K562 (cell line): ENCODE results near the gene BSN. TPM values are rescaled to one million over a fixed set of nuclear protein-coding genes. Genes with fewer than 3 reads are reported as not detected.

Experiments
- ATAC-seq: fragments of 200-7000 bp; cut with Tn5 transposase; 3 replicates; pipeline ENCODE4 v1.9.1; 2020; ENCODE audit warnings: moderate library complexity
- BruUV-seq: library from RNA; stranded (reverse); fragments of 400-500 nt; replicated peaks from 2 replicates; lab custom pipeline; 2021; lab: Mats Ljungman, UMichigan
- CTCF ChIA-PET: fragments of 300-600 bp; formaldehyde crosslinking; extraction: SDS; loops from one replicate; lab custom pipeline; 2021; ENCODE audit warnings: low intra/inter-chr PET ratio; lab: Yijun Ruan, JAX
- POLR2A ChIA-PET: fragments of 300-600, 350-650 bp; sonication (Branson Sonifier 250); formaldehyde crosslinking; extraction: SDS; loops from one replicate; lab custom pipeline; 2021; ENCODE audit warnings: antibody characterized with exemption, inconsistent platforms; lab: Yijun Ruan, JAX
- DNase-seq, 4 experiments: peaks; one replicate each; pipeline versions ENCODE4 v3.0.0 to v3.0.0-alpha.2; 2011 to 2018; ENCODE audit warnings: low spot score in 3 of 4, mixed read lengths in 3 of 4; ENCODE audit errors: extremely low read depth in 1 of 4
- FAIRE-seq: peaks from 2 replicates; lab custom pipeline; 2011; peaks lifted over from hg19 to GRCh38; lab: Jason Lieb, UNC
- H2AFZ ChIP-seq: 2 replicates; pipeline ENCODE4 v1.6.0; 2011; ENCODE audit warnings: low read depth, low read length, control low read depth, inconsistent platforms
- H3K27ac ChIP-seq: fragments of 200-600 bp; 3 replicates; pipeline ENCODE4 v1.8.0; 2011; ENCODE audit warnings: low read depth, mild to moderate bottlenecking, control low read depth, inconsistent platforms, low read length, moderate library complexity, mixed read lengths; ENCODE audit errors: extremely low read depth
- H3K27me3 ChIP-seq, 2 experiments: fragments of 300-600 bp in 1 of 2; 2 replicates in 1 of 2; 3 replicates in 1 of 2; pipeline versions ENCODE4 v1.6.0 to v1.8.0; 2011; ENCODE audit warnings: inconsistent platforms in 2 of 2, low read length in 2 of 2, mild to moderate bottlenecking in 1 of 2, mixed read lengths in 1 of 2, moderate library complexity in 1 of 2; ENCODE audit not compliant: control insufficient read depth in 2 of 2, insufficient read depth in 2 of 2
- H3K36me3 ChIP-seq: fragments of 300-600 bp; 3 replicates; pipeline ENCODE4 v1.8.0; 2011; ENCODE audit warnings: mild to moderate bottlenecking, low read length, inconsistent platforms; ENCODE audit not compliant: control insufficient read depth, insufficient read depth
- H3K4me1 ChIP-seq, 2 experiments: fragments of 200-600 bp in 1 of 2; replicated peaks in 1 of 2; 2 replicates in 1 of 2; 3 replicates in 1 of 2; pipeline versions ENCODE4 v1.5.1 to v1.8.0; 2011; ENCODE audit warnings: inconsistent platforms in 2 of 2, low read length in 2 of 2, mild to moderate bottlenecking in 1 of 2, mixed read lengths in 1 of 2, moderate library complexity in 1 of 2; ENCODE audit not compliant: control insufficient read depth in 2 of 2, insufficient read depth in 2 of 2
- H3K4me2 ChIP-seq: 2 replicates; pipeline ENCODE4 v1.6.1; 2011; ENCODE audit warnings: low read length, control low read depth, inconsistent platforms, mixed read lengths; ENCODE audit not compliant: insufficient read depth
- H3K4me3 ChIP-seq: fragments of 200-600 bp; sonication (generic), shearing (Covaris generic); 2 replicates; pipeline ENCODE4 v1.5.1; 2016; ENCODE audit warnings: control low read depth, inconsistent platforms
- H3K79me2 ChIP-seq: fragments of 200-600 bp; 3 replicates; pipeline ENCODE4 v1.8.0; 2011; ENCODE audit warnings: low read length, inconsistent platforms; ENCODE audit not compliant: control insufficient read depth, insufficient read depth
- H3K9ac ChIP-seq, 2 experiments: 2 replicates each; pipeline versions ENCODE4 v1.6.0 to v1.6.1; 2011; ENCODE audit warnings: low read depth in 2 of 2, low read length in 2 of 2, control low read depth in 1 of 2, inconsistent platforms in 1 of 2, mild to moderate bottlenecking in 1 of 2, mixed read lengths in 1 of 2; ENCODE audit not compliant: insufficient read depth in 1 of 2
- H3K9me1 ChIP-seq: one replicate; pipeline ENCODE4 v1.6.0; 2011; ENCODE audit warnings: inconsistent platforms, mild to moderate bottlenecking, low read length, moderate library complexity; ENCODE audit not compliant: control insufficient read depth, insufficient read depth
- H3K9me3 ChIP-seq: replicated peaks from 2 replicates; pipeline ENCODE4 v1.5.1; 2011; ENCODE audit warnings: low read depth, low read length, inconsistent platforms; ENCODE audit not compliant: control insufficient read depth, insufficient read depth
- H4K20me1 ChIP-seq: replicated peaks from 2 replicates; pipeline ENCODE4 v1.6.1; 2011; ENCODE audit warnings: low read length, inconsistent platforms, mixed read lengths; ENCODE audit not compliant: control insufficient read depth, insufficient read depth
- ARID3A ChIP-seq: IDR thresholded peaks from 2 replicates; pipeline ENCODE4 v1.6.1; 2012; ENCODE audit warnings: low read depth, low read length, improper control_type of control experiment, borderline replicate concordance
- HDAC6 ChIP-seq: IDR thresholded peaks from 2 replicates; pipeline ENCODE4 v1.6.1; 2012; ENCODE audit warnings: low read depth, mild to moderate bottlenecking, control low read depth, inconsistent platforms, low read length, moderate library complexity
- MTA2 ChIP-seq: fragments of 450-650 bp; IDR thresholded peaks from 2 replicates; pipeline ENCODE4 v1.6.1; 2016; ENCODE audit warnings: low read depth
- NELFE ChIP-seq: IDR thresholded peaks from 2 replicates; pipeline ENCODE4 v1.6.1; 2011; ENCODE audit warnings: mild to moderate bottlenecking; ENCODE audit not compliant: insufficient read depth, insufficient read length
- POLR2AphosphoS5 ChIP-seq: IDR thresholded peaks from 2 replicates; pipeline ENCODE4 v1.6.1; 2011; ENCODE audit warnings: mild to moderate bottlenecking, low read depth, low read length, moderate library complexity; ENCODE audit not compliant: control insufficient read depth, insufficient read depth
- RCOR1 ChIP-seq, 2 experiments: IDR thresholded peaks; 2 replicates each; pipeline ENCODE4 v1.6.1; 2012; ENCODE audit warnings: low read depth in 2 of 2, low read length in 2 of 2, borderline replicate concordance in 1 of 2, improper control_type of control experiment in 1 of 2
- YY1 ChIP-seq, 3 experiments: IDR thresholded peaks; 2 replicates each; pipeline ENCODE4 v1.6.1; 2011; ENCODE audit warnings: low read length in 2 of 3, mild to moderate bottlenecking in 2 of 3, moderate library complexity in 2 of 3, borderline replicate concordance in 1 of 3, control low read depth in 1 of 3, low read depth in 1 of 3; ENCODE audit not compliant: insufficient read depth in 3 of 3, insufficient replicate concordance in 2 of 3, control insufficient read depth in 1 of 3, insufficient read length in 1 of 3; ENCODE audit errors: extremely low read depth in 1 of 3
- ZFPM2 ChIP-seq: fragments of 250-450 bp; sonication (Bioruptor Pico); IDR thresholded peaks from 2 replicates; pipeline ENCODE4 v1.5.1; 2022; ENCODE audit warnings: mild to moderate bottlenecking
- in situ Hi-C: fragments of 300-500 bp; cut with MboI; formaldehyde crosslinking; loops from 4 replicates; pipeline ENCODE4 v1.15.0; 2018; ENCODE audit warnings: inconsistent platforms, mixed read lengths
- intact Hi-C: fragments of 100-400 bp; cut with micrococcal nuclease; formaldehyde crosslinking; loops from 2 replicates; pipeline ENCODE4 v1.14.2; 2022
- polyA plus RNA-seq, 8 experiments: library from polyadenylated mRNA; depleted of rRNA in 4 of 8; stranded (reverse) in 5 of 8; unstranded in 3 of 8; fragments of >200 nt; fragmentation: Nextera tagmentation in 2 of 8; fragmentation: Illumina TruSeq in 1 of 8; extraction: Ambion mirVana in 2 of 8; extraction: Trizol in 1 of 8; gene quantifications; 2 replicates each; pipeline versions ENCODE4 v1.2.1 to v1.2.3, GENCODE V29; 2011 to 2014; ENCODE audit warnings: inconsistent platforms in 1 of 8, missing spikeins in 1 of 8
- total RNA-seq, 7 experiments: library from RNA; depleted of rRNA in 6 of 7; stranded (reverse); fragments of >200 nt in 6 of 7; fragmentation: Illumina TruSeq in 2 of 7; extraction: Trizol in 2 of 7; gene quantifications; 2 replicates each; pipeline versions ENCODE4 v1.2.1 to v1.2.3, GENCODE V29; 2011 to 2021; ENCODE audit warnings: low replicate concordance in 1 of 7
- TF ChIP-seq, protein P1 (sequence below), 3 experiments: fragments of 200-800 bp in 1 of 3; fragments of 250-450 bp in 1 of 3; fragments of 450-650 bp in 1 of 3; sonication (Bioruptor Pico) in 1 of 3; sonication (Bioruptor generic) in 1 of 3; formaldehyde crosslinking in 1 of 3; IDR thresholded peaks; 2 replicates each; pipeline versions ENCODE4 v1.6.1 to v1.8.0; 2016 to 2022; ENCODE audit warnings: mild to moderate bottlenecking in 2 of 3, missing genetic modification characterization in 2 of 3, missing compliant biosample characterization in 1 of 3, moderate library complexity in 1 of 3
- TF ChIP-seq, protein P2 (sequence below): fragments of 450-650 bp; IDR thresholded peaks from 2 replicates; pipeline ENCODE4 v1.6.1; 2017; ENCODE audit warnings: mild to moderate bottlenecking, moderate library complexity

The BSN gene
- total and polyA plus RNA-seq, 9 of the 15 experiments (the other 6 are each of a cell fraction or from before 2014, with no cell fraction given): 0.03 to 1.5 (median 0.29) TPM

GRCh38 chr3:49539659-49540560, 14.4 kb upstream of the BSN start (continued):
- TF ChIP-seq YY1 (IDR thresholded peaks at IDR 0.05; ENCODE audit: borderline replicate concordance in 1 of 3, control insufficient read depth in 1 of 3, extremely low read depth in 1 of 3, insufficient read depth in 3 of 3, insufficient read length in 1 of 3, insufficient replicate concordance in 2 of 3, low read depth in 1 of 3, low read length in 2 of 3) (peak in 1 of 3 experiments; percentile 28), MTA2 (no peak)

DNA sequence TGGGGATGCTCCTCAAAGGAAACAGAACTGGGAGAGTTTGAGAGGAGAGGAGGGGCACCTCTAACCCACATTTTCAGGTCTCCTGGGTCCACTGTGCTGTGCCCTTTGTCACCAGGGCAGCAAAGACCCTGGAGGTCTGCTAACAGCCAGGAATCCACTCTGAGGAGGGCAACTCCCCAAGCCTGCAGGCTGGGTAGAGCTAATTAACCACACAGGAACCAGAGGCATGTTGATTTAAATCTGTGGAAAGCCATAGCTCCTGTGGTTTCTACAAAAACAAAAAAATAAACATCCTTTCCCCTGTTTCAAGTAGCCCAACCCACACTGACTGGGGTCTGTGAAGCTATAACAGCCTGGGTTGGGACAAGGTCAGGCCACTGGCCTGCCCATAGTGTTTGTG, 2.2 kb upstream of the BSN start:
- H3K9me3 ChIP-seq: no peaks in the 10 kb centered on the region
- H3K27ac ChIP-seq: no peak overlapping the region
- DNase-seq: no peak
- no peak overlapping the region for H3K4me2 ChIP-seq
- H3K4me3 ChIP-seq: no peak overlapping the region
- no peak for ATAC-seq
- H3K36me3 ChIP-seq: no peaks in the 10 kb centered on the region
- peaks cover 0 to 14% of the 10 kb centered on the region in 2 experiments; a peak in 3 of 5 replicates for H3K27me3 ChIP-seq
- peaks cover 3% of the 10 kb centered on the region; the same call in 1 of the 3 replicates for H3K79me2 ChIP-seq
- POLR2A ChIA-PET: no interaction called here
- CTCF ChIA-PET: no interaction called here
- peaks cover 14 to 27% of the 10 kb centered on the region in 2 experiments; a peak in 4 of 5 replicates for H3K4me1 ChIP-seq
- in situ Hi-C loops: no loop called here
- no peak overlapping the region for H3K9ac ChIP-seq
- FAIRE-seq: no peak
- no TSS peak for BruUV-seq
- H2AFZ ChIP-seq: no peak overlapping the region
- no peaks in the 10 kb centered on the region for H3K9me1 ChIP-seq
- intact Hi-C loops: loop anchor here (10.0 kb wide), 1 partner anchor 353 kb away; the partner anchor contains the start of gene MST1R
- 0 out of 2 replicates have a peak, but pooled peaks cover 4% of the 10 kb centered on the region for H4K20me1 ChIP-seq
- TF ChIP-seq ARID3A (no peak), HDAC6 (no peak), RCOR1 (IDR thresholded peaks at IDR 0.05; ENCODE audit: borderline replicate concordance in 1 of 2, low read depth in 2 of 2, low read length in 2 of 2) (no peak), NELFE (no peak), POLR2AphosphoS5 (no peak), ZFPM2 (CRISPR knock-in tag) (no peak)
- TF ChIP-seq, protein P1, sequence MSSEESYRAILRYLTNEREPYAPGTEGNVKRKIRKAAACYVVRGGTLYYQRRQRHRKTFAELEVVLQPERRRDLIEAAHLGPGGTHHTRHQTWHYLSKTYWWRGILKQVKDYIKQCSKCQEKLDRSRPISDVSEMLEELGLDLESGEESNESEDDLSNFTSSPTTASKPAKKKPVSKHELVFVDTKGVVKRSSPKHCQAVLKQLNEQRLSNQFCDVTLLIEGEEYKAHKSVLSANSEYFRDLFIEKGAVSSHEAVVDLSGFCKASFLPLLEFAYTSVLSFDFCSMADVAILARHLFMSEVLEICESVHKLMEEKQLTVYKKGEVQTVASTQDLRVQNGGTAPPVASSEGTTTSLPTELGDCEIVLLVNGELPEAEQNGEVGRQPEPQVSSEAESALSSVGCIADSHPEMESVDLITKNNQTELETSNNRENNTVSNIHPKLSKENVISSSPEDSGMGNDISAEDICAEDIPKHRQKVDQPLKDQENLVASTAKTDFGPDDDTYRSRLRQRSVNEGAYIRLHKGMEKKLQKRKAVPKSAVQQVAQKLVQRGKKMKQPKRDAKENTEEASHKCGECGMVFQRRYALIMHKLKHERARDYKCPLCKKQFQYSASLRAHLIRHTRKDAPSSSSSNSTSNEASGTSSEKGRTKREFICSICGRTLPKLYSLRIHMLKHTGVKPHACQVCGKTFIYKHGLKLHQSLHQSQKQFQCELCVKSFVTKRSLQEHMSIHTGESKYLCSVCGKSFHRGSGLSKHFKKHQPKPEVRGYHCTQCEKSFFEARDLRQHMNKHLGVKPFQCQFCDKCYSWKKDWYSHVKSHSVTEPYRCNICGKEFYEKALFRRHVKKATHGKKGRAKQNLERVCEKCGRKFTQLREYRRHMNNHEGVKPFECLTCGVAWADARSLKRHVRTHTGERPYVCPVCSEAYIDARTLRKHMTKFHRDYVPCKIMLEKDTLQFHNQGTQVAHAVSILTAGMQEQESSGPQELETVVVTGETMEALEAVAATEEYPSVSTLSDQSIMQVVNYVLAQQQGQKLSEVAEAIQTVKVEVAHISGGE (CRISPR knock-in tag; IDR thresholded peaks at IDR 0.05): no peak
- TF ChIP-seq, protein P2, sequence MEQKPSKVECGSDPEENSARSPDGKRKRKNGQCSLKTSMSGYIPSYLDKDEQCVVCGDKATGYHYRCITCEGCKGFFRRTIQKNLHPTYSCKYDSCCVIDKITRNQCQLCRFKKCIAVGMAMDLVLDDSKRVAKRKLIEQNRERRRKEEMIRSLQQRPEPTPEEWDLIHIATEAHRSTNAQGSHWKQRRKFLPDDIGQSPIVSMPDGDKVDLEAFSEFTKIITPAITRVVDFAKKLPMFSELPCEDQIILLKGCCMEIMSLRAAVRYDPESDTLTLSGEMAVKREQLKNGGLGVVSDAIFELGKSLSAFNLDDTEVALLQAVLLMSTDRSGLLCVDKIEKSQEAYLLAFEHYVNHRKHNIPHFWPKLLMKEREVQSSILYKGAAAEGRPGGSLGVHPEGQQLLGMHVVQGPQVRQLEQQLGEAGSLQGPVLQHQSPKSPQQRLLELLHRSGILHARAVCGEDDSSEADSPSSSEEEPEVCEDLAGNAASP: no peak
